NCI-H524 (cell line): ENCODE results near the gene RD3L.

Experiments
- DNase-seq, 2 experiments: peaks; one replicate each; lab custom pipeline; 2025; lab: John Stamatoyannopoulos, UW

Gene RD3L

GRCh38 chr14:103896578-103896977, 45.8 kb downstream of the RD3L start:
- DNase-seq, result no peak

DNA sequence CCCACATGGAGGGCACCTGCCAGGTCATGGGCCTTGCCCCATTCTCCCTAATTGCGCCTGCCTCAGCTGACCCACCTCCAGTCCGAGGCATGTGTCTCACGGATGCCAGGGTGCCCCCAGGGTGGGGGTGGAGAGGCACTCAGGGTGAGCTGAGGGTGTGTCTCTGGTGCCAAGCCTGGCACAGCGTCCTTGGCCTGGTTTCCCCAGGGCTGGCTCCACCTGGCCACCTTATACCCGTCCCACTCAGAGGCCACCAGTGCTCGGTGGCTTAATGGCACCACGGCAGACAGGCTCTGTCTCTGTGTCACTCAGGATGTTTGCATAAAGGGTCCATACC, 47.6 kb downstream of the RD3L start:
- DNase-seq, result no peak

- DNase-seq, result no peak
These were observed 48.2 kb downstream of the RD3L start for GRCh38 chr14:103894034-103894722.

DNA sequence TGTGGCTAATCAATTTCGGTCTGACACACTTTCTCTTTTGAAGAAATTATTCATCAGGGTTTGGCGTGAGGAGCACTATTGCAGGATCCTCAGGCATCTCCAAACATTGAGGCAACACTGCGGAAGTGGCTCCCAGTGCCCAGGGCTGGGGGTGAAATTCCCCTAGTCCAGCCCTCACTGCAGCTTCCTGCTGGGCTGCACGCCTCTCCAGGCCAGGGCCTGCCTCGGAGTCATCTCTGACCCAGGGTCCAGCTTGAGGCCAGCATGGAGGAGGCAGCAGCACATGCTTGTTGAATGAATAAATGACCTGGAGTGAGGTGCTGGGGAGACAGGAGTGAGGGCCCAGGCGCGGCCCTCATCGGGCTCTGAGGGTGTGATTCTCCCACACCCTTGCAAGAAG, 50.1 kb downstream of the RD3L start:
- no peak for DNase-seq

- DNase-seq, result no peak
These were observed 50.6 kb downstream of the RD3L start for GRCh38 chr14:103891667-103892215.

GRCh38 chr14:103890821-103891666, 51.3 kb downstream of the RD3L start:
- no peak for DNase-seq
